Non-pigmented ciliary epithelial cell (primary cell): ENCODE data around the gene TTI1.
A peak's percentile ranks its signal among the peaks of the same experiment; 100 is the strongest.
"Not testable (repeated sequence)": the region's sequence is repeated elsewhere in the genome, so short reads cannot be mapped to it uniquely, and the experiment has no call there.

ENCODE experiments used
- DNase-seq: peaks from one replicate; pipeline ENCODE4 v3.0.0-alpha.2; 2010; ENCODE audit warnings: low read depth

TTI1 gene

GRCh38 chr20:38009416-38009815 lies 23.8 kb downstream of the TTI1 start:
- not testable (repeated sequence) for DNase-seq

- DNase-seq, result no peak
Observed at GRCh38 chr20:38008233-38008944, 24.9 kb downstream of the TTI1 start.

DNA sequence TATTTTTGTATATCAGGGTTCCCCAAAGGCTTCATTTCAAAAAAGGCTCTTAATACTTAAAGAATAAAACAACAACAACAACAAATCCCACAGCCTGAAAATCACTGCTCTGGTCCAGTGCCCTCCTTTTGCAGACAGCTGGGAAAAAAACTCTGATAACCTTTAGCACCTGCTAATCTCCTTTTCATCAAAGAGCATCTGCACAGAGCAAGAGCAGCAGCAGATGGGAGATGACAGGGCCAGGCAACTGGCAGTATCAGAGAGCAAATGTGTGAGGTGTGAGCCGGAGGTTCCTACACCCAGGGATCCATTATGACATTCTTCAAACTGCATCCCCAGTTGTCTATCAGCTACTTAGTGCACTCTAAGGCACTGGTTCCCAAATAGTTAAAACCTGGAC lies 25.7 kb downstream of the TTI1 start:
- no peak for DNase-seq

GRCh38 chr20:38005903-38006302 lies 27.4 kb downstream of the TTI1 start:
- no peak for DNase-seq

DNA sequence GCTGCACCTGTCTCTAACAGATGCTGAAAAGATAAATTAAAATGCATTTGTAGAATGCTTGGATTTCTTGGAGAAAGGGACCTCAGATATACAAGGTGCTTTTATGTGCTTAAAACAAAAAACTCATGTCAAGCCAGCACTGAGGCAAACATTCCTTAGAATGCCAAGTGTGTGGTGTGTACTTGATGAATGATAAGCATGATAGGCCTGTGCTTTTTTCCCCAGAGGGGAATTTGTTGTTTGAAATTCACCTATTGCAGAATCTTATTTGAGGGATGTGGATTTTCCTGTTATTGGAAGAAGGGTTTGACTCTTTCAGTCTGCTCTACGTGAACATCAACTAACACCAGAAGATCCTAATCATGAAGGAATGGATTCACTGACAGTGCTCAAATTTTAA lies 28.8 kb downstream of the TTI1 start:
- DNase-seq, result no peak

DNA sequence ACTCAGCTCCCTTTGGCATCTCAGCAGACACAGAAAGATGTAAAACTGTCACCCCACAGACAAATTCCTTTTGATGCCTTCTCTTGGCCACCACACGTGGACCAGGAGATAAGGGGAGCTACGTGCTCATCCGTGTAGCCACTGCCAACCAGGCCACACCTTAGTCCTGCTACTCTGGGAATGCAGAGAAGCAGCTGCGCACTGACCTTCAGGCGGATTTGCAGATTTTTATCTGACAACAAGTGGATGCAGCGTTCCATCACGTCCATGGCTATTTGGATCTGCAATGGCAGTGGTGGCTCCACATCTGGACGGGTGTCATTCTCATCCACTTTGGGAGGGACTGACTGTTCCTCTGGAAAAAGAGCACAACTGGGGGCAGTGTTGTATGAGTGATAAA lies 30.8 kb downstream of the TTI1 start:
- DNase-seq, result no peak

DNA sequence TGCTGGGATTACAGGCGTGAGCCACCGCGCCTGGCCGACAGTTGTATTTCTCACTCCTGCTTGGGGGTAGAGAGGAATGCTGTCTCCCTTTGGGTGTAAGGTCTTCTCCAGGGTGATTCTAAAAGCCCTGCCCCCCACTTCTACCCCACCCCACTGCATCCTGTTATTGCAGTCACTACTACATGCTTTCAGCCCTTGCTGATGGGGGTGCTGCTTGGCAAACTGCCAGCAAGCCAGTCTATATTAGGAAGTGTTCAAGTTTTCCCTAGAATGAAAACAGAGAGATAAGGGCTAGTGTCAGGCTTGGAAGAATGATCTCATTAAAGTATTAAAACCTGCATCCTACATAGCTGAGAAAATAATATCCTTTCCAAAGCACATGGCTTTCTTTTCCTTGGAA lies 31.3 kb downstream of the TTI1 start:
- DNase-seq, result no peak

- DNase-seq, result peak; percentile 61
Observed at GRCh38 chr20:38001173-38001875, 31.9 kb downstream of the TTI1 start.

DNA sequence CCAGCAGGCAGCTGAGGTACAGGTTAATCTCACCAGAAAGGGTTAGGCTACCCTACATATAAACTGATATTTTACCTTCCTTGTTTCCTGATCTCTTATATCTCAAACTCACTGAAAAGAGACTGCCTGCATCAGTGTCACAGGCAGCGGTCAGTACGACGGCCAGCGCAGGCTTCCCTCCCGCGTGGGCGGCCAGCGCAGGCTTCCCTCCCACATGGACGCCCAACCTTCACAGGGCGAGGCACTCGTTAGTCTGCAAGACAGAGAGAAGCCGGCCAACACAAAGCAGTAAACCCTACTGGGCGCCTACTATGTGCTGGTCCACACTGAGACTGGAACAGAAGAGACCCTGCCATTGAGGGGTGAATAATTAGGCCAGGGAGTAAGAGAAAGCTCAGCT lies 33.0 kb downstream of the TTI1 start:
- DNase-seq, result no peak

GRCh38 chr20:37999526-38000263 lies 33.6 kb downstream of the TTI1 start:
- no peak for DNase-seq

GRCh38 chr20:37997516-37997915 lies 35.7 kb downstream of the TTI1 start:
- no peak for DNase-seq

- DNase-seq, result no peak
Observed at GRCh38 chr20:37995856-37996605, 37.2 kb downstream of the TTI1 start.

DNA sequence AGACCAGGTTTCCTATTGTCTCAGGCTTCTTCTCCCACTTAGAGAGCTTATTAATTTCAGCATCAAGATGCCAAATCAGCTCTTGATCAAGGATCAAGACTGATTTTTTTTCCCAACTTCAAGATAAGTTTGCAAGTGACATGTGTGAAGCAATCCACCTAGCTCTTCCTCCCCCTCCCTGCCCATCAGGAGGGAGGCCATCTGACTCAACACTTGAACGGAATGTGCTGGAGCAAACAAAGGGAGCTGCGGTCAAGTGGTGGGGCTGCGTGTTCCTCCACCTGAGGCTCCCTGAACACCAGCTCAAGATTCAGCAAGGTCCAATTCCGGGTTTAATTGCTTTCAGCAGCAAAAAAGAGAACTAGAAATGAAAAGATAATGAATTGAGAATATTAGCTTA lies 38.7 kb downstream of the TTI1 start:
- DNase-seq, result peak; percentile 81

DNA sequence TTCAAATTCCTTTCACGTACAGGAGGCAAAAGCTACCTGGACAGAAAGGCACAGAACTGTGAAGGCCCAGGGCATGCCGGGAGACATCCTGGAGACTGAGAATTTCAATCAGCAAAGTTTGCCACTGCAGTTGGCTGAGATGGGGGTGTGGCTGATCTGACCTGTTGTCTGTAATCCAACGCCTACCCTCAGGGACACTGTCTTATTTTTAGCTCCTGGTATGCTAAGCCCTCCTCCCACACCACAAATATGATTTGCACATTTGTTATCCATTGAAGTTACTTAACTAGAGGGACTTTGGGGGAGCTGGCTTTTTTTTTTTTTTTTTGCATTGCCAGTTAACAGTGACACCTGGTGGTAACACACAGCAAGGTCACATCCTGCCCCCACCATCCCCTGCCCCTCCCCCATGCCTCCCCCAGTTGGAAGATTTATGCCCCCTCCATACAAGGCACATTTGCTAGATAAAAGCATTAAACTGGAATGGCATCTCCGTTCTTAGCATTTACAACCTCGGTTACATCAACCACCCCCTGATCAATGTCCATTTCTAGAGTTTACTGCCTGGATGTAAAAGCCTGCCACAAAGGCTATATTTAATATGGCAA lies 40.4 kb downstream of the TTI1 start:
- peak; percentile 86 for DNase-seq

DNA sequence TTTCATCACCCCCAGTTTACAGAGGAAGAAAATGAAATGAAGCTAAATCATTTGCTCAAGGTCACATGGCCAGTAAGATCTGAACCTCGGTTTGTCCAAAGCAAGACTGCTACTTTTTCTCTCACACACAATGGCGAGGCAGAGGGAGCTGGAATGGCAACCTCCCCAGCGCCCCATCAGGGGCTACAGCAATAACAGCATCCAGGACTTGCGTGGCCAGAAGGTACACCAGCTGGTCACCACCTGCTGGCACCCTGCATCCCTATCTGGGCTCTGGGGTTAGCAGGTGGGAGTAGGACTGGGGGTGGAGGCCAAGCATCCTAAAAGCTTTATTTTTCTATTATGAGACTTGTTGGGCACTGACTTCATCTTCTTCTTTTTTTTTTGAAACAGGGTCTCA lies 41.3 kb downstream of the TTI1 start:
- DNase-seq, result no peak

DNA sequence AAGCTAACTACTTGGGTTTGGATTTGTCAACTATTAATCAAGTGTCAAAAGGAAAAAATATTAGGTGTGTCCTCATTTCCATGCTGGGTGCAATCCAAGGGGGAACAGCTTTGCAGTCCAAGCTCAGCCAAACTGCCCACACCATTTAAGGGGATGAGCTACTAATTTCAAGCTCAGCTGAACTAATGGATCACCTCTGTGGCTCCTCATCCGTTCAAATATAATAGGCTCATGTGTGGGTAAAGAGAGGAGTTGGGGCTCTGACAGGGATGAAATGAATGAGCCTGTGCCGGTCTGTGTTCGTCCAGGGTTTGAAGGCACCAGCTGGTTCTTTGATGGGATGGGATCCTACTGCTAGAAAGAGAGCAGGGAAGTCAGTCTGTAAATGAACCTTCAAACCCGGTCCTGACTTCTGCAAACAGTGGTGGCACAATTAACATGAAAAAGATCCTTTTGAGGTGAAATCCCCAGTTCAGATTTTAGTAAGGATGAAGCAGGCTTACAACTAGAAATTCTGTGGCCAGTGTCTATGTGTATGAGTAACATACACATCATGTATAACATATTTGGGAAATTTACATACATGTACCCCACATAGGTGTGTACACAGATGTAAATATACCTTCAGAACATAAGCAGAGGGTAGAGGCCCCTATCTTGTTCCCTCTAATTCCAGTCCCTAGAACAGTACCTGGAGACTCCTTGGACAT lies 41.9 kb downstream of the TTI1 start:
- no peak for DNase-seq

DNA sequence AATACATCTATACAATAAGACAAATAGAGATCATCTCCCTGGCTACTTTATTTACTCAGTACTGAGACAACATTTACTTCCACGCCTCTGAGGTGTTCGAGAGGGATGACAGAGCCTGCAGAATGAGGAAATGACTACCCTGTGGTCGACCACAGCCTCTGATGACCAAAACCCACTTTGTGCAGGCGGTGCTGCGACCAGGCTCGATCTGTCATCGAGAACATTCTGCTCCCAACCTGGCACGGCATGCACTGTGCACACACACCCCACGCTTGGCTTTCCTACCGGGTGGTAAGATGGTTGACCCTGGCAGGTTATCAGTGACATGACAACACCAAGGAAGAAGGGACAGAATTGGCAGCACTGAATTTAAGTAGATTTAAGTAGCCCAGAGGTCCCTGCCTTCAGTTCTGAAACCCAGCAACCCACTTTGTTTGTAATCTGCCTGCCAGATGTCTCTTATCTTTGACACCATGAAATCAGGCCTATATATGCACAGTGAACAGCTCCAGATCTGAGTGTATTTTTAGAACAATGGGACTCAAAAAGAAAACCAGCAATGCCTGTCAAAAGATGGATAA lies 42.6 kb downstream of the TTI1 start:
- DNase-seq, result peak; percentile 50

DNA sequence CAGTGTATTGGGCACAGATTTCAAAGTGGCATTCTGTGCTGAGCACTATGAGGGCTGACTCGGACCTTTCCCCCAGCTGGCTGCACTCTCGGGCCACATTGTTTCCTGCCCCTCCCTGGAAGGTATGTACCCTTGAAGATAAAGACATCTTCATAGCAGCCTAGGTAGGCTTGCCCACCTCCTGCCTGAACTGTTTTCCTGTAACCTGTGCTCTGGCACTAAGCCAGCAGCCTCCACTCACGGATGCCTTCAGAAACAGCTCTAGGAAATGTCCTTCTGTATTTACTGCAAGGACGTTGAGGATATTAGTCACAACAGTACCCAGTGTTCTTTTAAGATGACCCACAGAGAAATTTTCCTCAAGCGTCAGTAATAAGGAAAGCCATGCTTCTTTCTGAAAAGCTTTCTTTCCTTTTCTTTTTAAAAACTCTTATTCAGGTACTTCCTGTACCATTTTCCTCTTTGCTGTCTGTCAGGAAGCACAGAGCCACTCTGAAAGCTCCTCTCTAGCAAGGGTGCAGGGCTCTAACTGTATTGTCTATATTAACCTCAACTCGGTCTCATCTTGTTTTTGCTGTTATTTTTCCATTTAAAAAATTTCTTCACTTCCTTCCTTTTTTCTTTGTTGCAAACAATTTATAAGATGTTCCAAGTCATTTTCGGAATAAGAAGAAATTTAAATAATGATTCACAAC lies 43.5 kb downstream of the TTI1 start:
- DNase-seq, result no peak

- DNase-seq, result no peak
Observed at GRCh38 chr20:37988306-37988954, 44.8 kb downstream of the TTI1 start.
